Activated T-helper 9 cell treated with anti-CD3 and anti-CD28 coated beads, Interleukin-2, amount 50 U/mL, for 16 hours (primary cell): Measurements from ENCODE around the gene FIBIN.
"Not testable (repeated sequence)": the region's sequence is repeated elsewhere in the genome, so short reads cannot be mapped to it uniquely, and the experiment has no call there.

Experiments
- DNase-seq: peaks from one replicate; pipeline ENCODE4 v3.0.0-alpha.2; 2020; ENCODE audit warnings: low read depth

FIBIN gene

DNA sequence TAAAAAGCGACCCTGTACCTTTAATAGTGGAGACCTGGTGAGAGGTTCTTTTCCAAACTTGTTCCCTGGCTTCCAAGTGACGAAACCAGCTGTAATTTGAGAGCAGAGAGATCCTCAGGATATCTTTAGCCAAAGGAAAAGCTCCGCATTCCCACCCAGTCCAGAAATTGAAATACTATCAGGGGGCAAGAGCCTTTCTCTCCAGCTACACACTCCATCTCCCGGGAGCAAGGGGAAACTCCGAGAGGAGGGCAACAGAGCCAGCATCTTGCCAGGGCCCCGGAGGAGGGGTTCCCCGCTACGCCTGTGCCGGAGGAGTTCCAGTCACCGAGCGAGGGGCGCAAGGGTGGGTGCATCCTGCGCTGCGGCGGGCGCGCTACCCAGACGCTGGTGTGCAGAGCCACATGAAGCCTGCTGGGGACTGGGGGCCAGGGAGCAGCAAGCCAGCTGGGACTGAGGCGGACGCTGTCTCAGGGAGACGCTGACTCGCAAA, at the start of gene FIBIN:
Gene FIBIN, plus strand, starts transcription at position 148 of the 493 bp plus-strand sequence. CDS start 415 bp downstream, outside the sequence.
- no peak for DNase-seq

DNA sequence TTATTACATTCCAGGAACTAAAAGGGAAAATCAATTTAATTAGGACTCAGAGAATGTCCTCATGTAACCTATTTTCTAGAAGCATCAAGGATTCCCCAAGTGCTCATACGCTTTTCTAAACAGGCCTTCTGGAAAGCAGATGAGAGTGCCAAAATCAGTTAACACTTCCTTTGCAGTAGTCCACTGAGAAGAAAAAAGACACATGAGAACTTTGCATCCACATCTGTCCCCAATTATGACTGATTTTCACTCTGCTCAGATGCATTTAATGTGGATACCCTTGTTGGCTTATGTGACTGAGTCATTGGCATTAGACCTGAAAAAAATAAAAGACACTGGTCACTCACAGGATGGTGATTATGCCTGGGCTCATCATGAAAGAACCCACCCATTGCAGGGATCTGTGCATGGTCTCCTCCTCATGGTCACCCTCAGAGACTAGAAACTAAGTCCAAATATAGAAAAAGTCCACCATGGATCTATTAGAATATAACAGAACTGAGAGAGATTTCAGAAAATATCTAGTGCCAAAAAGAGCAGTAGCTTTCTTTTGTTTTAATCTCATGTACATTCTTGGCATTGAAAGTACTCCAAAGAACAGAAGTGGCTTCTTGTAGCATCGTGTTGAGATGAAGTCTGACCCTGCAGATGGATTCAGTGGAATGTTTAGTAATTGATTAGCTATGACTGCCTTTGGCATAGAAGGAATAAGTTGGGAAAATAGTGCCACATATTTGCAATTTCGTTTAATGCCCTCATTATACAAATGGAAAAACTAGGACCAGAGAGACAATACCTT, 48.8 kb upstream of the FIBIN start:
- no peak for DNase-seq

DNA sequence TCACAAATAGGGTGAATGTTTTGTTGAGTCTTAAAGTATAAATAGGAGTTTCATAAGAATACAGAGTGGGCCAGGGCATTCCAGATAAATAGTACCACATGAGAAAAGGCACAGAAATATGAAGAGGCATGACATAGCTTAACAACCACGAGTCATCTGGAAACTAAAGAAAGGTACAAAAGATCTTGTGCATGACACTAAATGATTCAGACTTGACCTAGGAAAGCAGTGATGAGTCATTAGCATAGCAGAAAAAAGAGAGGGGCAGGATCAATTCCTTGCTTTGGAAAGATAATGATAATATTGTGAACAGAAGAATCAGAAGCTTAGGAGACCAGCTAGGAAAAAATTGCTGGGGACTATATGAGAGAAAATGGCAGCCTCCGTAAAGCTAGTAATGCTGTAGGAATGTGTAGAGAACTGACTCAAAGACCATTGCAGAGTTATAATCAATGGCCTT, 47.6 kb upstream of the FIBIN start:
- DNase-seq, result no peak

DNA sequence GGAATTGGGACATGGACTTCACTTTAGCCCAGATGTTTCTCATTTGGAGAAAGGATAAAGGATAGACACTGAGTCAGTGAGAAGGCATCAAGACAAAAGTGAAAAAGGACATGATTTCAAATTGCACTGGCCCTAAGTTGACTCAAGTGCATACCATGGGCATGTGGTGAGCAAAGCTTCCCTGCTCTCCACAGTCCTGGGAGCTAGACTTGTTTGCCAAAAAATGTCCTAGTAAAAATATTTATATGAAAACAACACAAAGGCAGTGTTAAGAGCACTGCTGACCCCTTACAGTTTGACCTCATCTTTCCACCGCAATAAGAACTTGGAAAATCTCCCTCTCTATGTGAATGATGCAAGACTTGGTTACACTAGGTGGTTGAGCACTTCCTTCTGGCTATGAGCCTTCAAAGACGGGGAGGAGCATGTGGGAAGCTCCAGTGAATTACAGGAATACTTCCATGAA, 46.5 kb upstream of the FIBIN start:
- DNase-seq, result no peak

DNA sequence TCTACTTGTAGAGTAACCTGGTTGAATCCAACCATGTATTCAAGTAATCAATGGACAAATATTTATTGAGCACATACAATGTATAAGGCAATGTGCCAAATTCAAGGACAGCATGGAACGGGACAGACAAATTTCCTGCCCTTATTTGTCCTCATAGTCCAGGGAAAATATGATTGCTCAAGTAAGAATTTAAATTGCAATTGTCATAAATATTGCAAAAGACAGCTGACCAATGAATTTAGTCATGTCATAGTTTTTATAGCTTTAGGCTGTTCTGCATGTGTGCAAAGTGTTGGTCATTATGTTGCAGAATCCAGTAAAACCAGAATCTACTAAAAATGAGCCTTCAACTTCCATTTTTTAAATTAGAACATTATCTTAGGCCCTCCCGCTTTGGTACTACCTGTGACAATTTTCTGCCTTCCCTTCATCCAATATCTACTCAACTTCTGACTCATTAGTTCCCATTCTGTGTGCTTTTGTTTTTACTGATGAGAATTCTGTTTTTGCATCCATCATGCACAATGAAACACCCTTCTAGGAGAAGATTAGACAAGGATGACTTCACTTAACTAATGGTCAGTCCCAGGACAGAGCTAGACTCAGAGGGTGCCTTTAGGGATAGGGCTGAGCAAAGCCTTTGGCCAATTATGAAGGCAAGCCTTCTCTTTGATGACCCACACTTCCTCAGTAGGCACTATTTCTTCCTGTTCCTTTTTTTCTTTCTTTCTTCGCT, 45.8 kb upstream of the FIBIN start:
- no peak for DNase-seq

DNA sequence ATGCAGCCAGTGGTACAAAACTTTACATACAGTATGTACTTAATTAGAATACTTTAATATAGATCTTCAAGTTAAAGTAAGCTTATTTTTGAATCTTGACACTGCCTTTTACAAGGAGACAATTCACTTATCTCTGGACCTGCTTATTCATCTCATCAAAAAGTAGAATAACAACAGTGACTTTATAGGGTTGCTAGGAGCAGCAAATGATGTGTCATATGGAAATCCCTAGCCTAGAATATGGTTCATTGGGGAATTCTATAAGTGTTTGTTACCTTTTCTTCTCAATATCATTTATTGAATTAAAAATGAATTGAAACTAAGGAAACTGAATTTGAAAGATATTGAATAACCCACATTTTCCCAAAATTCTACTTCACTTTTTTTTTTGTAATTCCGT, 45.0 kb upstream of the FIBIN start:
- no peak for DNase-seq

DNA sequence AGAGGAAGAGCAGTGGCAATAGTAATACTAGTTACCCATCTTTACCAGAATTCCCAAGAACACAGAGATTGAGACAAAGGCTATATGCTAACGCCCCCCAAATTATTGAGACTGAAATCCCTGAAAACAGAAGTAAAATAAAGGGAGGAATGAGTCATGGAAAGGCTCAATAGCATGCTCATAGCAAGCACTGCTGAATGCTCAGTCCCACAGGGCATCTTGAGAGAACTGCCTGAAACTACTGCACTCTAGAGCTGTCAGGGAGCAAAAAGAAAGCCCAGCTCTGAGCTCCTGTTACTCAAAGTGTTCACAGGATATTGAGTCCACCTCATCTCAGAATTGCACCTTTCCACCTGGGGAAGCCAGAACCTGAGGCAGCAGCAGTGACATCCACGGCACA, 44.1 kb upstream of the FIBIN start:
- no peak for DNase-seq

DNA sequence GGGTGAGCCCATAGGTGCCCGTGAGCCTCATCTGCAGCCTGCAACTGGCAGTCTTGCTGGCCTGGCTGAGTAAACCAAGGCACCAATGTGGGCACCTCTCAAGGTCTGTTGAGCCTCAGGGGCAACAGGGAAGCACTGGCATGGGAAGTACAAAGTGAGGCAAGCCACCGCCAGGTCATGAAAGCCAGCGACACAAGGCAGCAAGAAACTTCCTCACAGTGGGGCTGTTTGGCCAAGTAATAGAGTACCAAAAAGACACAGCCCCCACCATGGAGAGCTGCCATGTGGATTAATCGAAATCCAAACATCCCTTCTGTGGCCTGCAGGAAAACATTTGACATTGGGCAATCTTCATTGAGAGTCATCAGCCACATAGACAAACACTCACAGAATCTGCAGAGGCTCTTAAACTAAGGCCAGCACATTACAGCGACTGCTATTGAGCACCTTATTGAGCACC, 43.6 kb upstream of the FIBIN start:
- no peak for DNase-seq

DNA sequence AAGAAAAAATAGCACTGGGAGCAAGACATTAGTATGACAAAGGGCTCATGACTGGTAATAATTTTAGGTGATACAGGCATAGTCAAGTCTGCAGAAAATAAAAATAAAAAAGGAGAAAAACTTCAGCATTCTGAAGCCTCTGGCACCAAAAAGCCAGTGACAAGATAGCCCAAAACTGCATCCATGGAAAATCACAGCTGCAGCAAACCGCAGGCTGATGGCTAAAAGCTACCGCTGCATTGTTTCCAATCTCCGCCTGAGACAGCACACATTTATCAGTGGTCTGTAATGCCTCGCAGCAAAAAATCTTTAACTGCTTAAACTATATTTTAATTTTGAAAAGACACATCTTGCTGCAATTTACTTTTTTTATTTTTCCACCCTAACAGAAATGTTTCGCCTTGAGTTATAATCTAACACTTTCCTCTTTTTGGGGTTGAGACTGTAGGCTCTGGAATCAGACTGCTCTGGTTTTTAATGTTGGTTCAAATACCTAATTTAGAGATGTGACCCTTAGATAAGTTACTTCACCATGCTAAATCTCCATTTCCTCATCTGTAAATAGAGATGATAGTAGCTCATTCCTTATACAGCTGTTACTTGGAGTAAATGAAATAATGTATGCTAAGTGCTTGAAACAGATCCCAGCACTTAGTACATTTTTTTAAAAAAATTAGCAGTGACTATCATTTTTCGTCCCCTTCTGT, 42.0 kb upstream of the FIBIN start:
- no peak for DNase-seq

DNA sequence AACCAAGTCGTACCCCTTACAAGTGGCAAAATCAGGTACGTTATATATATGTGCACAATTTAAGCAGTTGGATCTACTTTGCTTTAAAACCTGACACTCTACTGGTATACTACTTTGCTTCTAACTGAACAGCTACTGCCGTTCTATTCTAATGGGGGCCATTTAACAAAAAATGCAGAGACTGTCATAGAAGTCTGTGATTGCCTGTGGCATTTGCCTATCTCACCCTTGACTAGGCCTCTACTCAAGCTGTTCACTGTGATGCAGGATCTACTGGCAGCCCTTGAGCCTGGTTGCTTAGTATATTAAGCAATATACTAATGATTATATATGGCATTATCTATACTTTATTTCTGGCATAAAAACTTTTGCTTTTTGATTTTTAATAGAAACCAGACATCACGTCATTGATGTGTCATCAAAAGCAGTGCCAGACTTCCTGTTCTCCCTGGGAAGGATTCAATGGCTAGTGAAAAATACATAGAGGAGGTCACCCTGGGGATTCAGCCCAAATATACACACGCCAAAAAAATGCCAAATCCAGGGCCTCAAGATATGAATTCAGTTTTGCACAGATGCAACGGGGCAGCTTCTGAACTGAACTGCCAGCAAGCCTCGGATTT, 40.0 kb upstream of the FIBIN start:
- DNase-seq, result no peak

DNA sequence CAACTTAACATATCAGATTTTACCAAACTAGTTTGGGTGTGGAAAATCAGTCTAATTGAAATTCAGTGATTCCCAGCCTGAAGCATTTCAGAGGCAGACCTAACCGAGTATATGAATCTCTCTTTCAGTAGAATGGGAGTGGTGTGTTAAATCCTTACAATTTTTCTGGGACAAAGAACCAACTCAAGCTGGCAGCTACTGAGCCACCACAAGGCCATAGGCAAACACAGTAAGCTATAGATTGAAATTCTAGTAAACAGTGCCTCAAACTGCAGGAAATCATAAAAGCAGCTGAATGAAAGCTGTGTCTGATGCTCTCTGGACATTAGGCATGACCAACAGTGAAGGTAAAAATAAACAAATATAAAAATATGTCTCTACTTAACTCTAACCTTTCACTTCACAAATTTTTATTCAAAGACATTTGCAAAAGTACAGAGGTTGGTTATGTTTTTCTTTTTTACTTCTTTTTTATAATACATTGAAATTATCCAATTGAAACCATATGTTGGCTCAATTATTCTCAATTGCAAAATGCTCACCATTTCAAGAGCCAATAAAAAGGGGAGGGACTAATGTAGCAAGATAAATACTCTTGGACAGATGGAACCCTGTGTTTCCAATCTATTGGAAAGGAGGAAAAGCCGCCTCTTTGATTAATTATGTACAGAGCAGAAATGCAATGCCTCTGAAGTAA, 35.8 kb upstream of the FIBIN start:
- no peak for DNase-seq

DNA sequence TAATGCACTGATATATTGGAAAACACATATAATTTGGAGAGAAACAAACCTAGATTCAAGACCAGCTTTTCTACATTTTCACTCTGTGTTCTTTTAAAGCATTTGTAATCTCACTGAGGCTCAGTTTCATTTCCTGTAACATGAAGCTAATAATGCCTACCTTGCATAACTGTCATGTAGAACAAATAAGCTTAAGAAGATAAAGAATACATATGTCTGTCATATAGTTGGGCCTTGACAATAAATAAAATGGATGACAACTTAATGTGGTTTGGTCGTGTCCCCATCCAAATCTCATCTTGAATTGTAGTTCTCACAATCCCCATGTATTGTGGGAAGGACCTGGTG, 35.2 kb upstream of the FIBIN start:
- DNase-seq, result no peak

DNA sequence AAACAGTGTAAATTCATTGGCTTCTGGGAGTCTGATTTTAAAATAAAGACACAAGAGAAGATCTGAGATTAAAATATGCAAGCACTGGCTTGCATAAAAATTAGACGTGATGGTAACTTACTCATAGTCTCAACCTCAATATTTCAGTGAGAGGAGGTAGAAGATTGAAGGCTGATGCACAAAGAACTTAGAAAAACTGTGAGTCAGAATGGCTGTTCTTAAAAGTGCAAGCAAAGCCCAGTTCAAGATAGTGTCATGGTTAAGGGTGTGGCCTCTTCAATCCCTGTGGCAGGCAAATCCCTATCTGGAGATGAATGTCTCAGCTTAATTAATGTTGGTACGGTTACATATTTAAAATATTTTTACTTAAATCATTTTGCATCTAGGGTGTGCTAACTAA, 33.6 kb upstream of the FIBIN start:
- no peak for DNase-seq

DNA sequence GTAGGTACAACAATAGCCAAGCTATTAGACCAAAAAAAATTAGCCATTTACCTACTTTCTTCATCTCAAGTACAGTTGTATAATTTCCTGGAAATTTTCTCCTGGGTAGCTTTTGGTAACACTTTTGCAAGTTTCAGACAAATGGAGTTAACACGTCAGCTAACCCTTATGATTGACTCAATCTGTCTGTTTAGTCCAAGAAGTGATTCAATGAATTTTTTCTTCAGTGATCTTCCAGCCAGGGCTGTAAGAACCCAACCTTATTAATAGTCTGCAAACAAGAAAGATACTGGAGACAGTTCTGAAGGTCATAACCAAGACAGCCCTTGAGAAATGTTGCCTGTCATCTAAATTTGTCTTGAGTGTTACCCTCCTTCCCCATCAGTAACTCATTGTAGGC, 30.1 kb upstream of the FIBIN start:
- DNase-seq, result no peak

DNA sequence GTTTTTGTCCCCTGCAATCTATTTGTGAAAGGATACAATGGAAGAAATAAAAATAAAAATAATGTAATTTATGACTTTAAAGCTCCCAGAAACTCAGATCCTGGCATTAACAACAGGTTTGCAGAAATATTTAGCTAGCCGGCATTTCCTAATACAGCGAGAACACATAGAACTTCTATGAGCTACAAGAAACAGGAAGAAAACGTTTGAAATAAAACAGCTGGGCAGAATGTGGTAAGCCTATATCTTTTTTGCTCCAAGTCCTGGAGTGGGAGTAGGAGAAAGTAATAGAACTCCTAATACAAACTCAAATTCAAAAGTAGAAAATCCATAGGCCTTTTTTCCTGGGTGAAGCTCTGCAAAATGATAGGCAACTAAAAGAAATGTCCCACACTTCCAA, 29.6 kb upstream of the FIBIN start:
- no peak for DNase-seq

DNA sequence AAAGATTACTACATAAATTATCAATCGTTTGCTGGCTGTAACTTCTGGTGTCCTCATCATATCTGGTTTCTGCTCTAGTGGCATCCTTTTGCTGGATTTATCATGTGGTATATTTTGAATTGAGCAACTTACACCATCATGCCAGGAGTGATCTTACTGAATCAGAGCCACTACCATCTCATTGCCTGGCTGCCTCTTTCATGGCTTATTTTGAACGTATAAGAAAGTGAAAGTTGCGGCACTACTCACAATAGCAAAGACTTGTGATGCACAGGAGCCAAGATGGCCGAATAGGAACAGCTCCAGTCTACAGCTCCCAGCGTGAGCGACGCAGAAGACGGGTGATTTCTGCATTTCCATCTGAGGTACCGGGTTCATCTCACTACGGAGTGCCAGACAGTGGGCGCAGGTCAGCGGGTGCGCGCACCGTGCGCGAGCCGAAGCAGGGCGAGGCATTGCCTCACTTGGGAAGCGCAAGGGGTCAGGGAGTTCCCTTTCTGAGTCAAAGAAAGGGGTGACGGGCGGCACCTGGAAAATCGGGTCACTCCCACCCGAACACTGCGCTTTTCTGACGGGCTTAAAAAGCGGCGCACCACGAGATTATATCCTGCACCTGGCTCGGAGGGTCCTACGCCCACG, 28.9 kb upstream of the FIBIN start:
- not testable (repeated sequence) for DNase-seq

DNA sequence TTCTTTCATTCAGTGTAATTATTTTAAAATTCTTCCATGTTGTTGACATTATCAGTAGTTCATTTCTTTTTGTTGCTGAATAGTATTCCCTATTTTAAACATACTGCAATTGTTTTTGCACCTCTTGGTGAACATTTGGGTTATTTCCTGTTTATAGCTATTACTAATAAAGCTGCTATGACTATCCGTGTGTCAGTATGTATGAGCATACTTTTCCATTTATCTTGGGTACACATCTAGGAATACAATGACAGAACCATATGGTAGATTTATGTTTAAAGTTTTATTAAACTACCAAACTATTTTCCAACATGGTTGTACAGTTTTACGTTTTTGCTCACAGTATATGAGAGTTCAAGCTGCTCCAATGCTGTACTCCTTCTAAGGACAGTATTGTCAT, 22.0 kb upstream of the FIBIN start:
- no peak for DNase-seq

DNA sequence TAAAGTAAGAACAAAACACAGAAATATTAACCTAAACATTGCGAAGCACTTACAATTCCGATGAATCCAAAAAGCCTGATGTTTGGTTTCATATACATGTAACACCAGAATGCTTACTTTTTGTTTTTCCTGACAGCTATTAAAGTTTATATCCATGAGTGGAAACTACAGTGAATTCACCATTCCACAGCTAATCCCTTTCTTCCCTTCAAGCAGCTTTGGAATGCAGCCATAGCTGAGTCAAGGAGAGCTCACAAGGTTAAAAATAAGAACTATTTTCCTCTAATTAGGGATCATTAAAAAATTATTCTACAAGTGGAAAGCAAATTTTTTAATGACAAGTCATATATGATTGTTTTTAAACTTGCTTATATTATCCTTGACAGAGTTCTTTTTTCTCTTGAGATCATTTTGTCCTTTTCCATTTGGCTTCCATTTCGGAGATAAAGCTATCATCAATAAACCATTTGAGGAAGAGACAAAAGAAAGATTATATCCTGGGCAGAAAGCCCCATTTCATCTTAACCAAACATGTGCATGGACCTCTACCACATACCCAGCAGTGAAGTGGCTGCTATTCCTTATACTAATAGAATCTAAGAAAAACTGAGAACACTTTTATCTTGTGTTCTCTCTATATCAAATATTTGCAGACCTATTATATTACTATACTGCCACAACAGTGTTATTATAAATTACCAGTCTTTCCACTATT, 19.7 kb upstream of the FIBIN start:
- no peak for DNase-seq

DNA sequence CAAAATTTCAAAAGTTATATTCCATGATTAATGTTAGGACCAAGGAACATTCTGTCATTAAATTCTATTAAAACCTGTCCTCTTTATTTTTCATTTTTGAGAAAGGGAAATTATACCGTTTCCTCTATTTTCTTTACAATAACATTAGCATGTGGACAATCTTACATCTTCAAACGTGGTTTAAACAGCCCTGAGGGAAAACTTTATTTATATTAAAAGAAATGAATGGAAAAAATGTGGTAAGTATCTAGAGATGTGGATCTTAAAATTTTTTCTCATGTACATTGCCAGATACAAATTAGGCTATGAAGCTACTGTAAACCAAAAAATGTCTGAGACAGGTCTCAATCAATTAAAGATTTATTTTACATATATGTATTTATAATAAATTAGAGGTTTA, 18.9 kb upstream of the FIBIN start:
- DNase-seq, result no peak

DNA sequence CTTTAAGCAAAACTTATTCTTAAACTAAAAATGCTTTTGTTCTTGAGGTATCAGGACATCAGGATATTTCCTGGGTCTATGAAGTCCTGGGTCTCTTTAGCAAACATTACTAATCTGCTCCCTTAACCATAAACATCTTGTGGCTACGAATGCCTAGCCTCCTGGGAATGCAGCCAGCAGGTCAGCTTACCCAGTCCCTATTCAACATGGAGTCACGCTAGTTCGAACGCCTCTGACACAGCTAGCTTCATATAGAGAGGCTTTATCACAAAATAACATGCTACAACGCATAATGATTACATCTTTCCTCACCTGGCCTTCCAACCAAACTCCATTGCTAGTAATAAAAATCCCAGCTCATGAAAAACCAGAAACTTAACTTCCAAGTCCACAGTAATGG, 17.5 kb upstream of the FIBIN start:
- no peak for DNase-seq
